Thyroid gland (tissue), 4 donors: Measurements from ENCODE around the gene NLK. TPM values are rescaled to one million over a fixed set of nuclear protein-coding genes. Genes with fewer than 3 reads are reported as not detected.
"Not testable (repeated sequence)": the region's sequence is repeated elsewhere in the genome, so short reads cannot be mapped to it uniquely, and the experiment has no call there.

Experiments
- DNase-seq, 2 donors: peaks; one replicate each; pipeline ENCODE4 v3.0.0-alpha.2; 2019
- H3K27ac ChIP-seq, 3 donors: fragments of 200-600 bp; sonication (generic); 1 replicate in 2 of 3; 2 replicates in 1 of 3; pipeline ENCODE4 v1.5.1; 2016 to 2019; ENCODE audit warnings: mild to moderate bottlenecking in 1 of 3, moderate library complexity in 1 of 3
- H3K27me3 ChIP-seq: fragments of 200-600 bp; sonication (generic); one replicate; pipeline ENCODE4 v1.5.1; 2019
- H3K36me3 ChIP-seq, 2 donors: fragments of 200-600 bp; sonication (generic); one replicate each; pipeline ENCODE4 v1.5.1; 2016 to 2019
- H3K4me1 ChIP-seq, 2 donors: fragments of 200-600 bp; sonication (generic); one replicate each; pipeline ENCODE4 v1.5.1; 2017 to 2019
- H3K4me3 ChIP-seq, 3 donors: fragments of 200-600 bp; sonication (generic); replicated peaks in 1 of 3; 1 replicate in 2 of 3; 2 replicates in 1 of 3; pipeline ENCODE4 v1.5.1; 2016; ENCODE audit warnings: mild to moderate bottlenecking in 1 of 3
- H3K9me3 ChIP-seq: fragments of 200-600 bp; sonication (generic); one replicate; pipeline ENCODE4 v1.5.1; 2017
- POLR2A ChIP-seq, 2 donors: fragments of 450-650 bp; IDR thresholded peaks; one replicate each; pipeline ENCODE4 v1.6.1; 2017; ENCODE audit warnings: antibody characterized with exemption in 2 of 2, mild to moderate bottlenecking in 2 of 2, moderate library complexity in 1 of 2
- WGBS, 2 donors: methylation state at CpG; one replicate each; pipeline ENCODE4 v1.1.5; 2017; 5-methylcytosine and 5-hydroxymethylcytosine counted together
- intact Hi-C: fragments of 100-400 bp; cut with DNase I; formaldehyde crosslinking; loops from one replicate; pipeline ENCODE4 v1.15.1; 2023
- total RNA-seq, 4 donors: library from RNA; depleted of rRNA; stranded (reverse); fragments of >200 nt; gene quantifications; one replicate each; pipeline ENCODE4 v1.2.3, GENCODE V29; 2016
- TF ChIP-seq, protein P1 (sequence below), 6 experiments: fragments of 200-600 bp in 3 of 6; fragments of 450-650 bp in 3 of 6; sonication (generic) in 3 of 6; IDR thresholded peaks; one replicate each; pipeline ENCODE4 v1.5.1; 2016 to 2019; ENCODE audit warnings: antibody characterized with exemption in 6 of 6, mild to moderate bottlenecking in 2 of 6, inconsistent platforms in 1 of 6, moderate library complexity in 1 of 6

Gene NLK
- total RNA-seq, 4 donors from 2014 or later: 37.7 to 54.2 (median 46.0) TPM

DNA sequence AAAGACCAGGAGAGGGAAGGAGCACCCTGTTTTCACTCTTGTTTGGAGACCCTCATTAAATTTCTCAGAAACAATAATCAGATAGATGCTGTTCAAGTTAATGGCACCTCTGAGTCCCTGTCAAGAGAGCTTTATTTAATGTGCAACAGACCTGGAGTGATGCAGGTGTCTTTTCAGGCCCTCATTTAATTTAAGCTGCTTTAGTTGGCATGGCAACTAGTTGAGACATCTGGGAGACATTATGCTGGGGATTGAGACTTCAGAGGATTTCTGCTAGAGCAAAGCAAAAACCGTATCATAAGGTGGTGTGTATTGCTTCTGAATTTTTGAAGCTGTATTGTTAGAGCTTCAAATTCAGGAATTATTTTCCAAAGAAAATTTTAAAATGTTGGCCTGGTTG, 108.5 kb downstream of the NLK start:
- Histone ChIP-seq H3K4me3 (no peak overlapping the region), H3K36me3 (no peaks in the 10 kb centered on the region), H3K9me3 (no peaks in the 10 kb centered on the region), H3K27ac (no peak overlapping the region), H3K4me1 (no peaks in the 10 kb centered on the region), H3K27me3 (no peaks in the 10 kb centered on the region)
- DNase-seq: no peak
- 94 to 97% methylated on average over 1 of the region's 1 CpG for WGBS, 2 donors
- intact Hi-C loops: no loop called here
- TF ChIP-seq POLR2A (IDR thresholded peaks at IDR 0.05): no peak
- TF ChIP-seq, protein P1, sequence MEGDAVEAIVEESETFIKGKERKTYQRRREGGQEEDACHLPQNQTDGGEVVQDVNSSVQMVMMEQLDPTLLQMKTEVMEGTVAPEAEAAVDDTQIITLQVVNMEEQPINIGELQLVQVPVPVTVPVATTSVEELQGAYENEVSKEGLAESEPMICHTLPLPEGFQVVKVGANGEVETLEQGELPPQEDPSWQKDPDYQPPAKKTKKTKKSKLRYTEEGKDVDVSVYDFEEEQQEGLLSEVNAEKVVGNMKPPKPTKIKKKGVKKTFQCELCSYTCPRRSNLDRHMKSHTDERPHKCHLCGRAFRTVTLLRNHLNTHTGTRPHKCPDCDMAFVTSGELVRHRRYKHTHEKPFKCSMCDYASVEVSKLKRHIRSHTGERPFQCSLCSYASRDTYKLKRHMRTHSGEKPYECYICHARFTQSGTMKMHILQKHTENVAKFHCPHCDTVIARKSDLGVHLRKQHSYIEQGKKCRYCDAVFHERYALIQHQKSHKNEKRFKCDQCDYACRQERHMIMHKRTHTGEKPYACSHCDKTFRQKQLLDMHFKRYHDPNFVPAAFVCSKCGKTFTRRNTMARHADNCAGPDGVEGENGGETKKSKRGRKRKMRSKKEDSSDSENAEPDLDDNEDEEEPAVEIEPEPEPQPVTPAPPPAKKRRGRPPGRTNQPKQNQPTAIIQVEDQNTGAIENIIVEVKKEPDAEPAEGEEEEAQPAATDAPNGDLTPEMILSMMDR (IDR thresholded peaks at IDR 0.05): no peak

DNA sequence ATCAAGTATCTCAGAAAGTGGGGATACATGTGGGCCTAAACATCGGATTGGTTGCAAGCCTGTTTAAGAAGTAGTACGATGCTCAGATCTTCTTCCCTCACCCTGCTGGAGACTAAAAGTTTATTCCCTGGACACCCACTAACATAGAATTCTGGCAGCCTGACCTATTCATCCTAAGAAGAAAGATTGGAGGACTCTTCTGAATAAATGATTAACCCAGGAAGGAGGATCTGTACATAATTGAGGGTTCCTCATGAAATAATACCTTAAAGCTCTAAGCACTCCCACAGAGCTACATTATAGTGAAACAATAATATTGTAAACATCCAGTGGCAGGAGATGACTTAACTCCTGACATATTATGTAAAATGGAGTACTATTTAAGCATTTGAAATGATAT, 111.7 kb downstream of the NLK start:
- intact Hi-C loops: no loop called here
- 91 to 94% methylated on average over 2 of the region's 2 CpGs for WGBS, 2 donors
- Histone ChIP-seq H3K4me1 (no peaks in the 10 kb centered on the region), H3K27me3 (no peaks in the 10 kb centered on the region), H3K36me3 (no peaks in the 10 kb centered on the region), H3K4me3 (no peak overlapping the region), H3K27ac (no peak overlapping the region), H3K9me3 (no peaks in the 10 kb centered on the region)
- no peak for DNase-seq
- no peak for TF ChIP-seq POLR2A (IDR thresholded peaks at IDR 0.05)
- TF ChIP-seq, protein P1 (IDR thresholded peaks at IDR 0.05): no peak

DNA sequence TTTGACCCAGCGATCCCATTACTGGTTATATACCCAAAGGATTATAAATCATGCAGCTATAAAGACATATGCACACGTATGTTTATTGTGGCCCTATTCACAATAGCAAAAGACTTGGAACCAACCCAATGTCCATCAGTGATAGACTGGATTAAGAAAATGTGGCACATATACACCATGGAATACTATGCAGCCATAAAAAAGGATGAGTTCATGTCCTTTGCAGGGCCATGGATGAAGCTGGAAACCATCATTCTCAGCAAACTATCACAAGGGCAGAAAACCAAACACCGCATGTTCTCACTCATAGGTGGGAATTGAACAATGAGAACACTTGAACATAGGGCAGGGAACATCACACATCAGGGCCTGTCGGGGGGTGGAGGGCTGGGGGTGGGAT, 112.9 kb downstream of the NLK start:
- 96 to 98% methylated on average over 4 of the region's 4 CpGs for WGBS, 2 donors
- H3K9me3 ChIP-seq, H3K4me1 ChIP-seq, H3K4me3 ChIP-seq, H3K27me3 ChIP-seq, DNase-seq, intact Hi-C loops, H3K36me3 ChIP-seq, H3K27ac ChIP-seq: not testable (repeated sequence)

DNA sequence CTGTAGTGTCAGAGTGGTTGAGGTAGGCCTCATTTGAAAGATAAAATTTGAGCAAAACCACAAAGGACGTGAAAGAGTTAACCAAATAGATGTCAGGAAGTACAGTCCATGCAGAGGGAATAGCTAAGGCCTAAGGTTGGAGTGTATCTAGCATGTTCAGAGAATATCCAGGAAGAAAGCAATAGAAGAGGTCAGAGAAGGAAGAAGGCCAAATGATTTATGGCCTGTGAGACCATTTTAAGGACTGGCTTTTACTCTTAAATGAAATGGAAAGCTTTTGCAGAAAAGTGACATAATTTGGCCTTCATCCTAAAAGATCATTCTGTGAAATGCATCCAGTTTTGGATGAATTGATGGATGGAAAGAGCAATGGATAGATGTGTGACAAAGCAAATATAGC, 116.5 kb downstream of the NLK start:
- TF ChIP-seq POLR2A (IDR thresholded peaks at IDR 0.05): no peak
- TF ChIP-seq, protein P1 (IDR thresholded peaks at IDR 0.05): no peak
- DNase-seq: no peak
- Histone ChIP-seq H3K9me3 (no peaks in the 10 kb centered on the region), H3K36me3 (no peaks in the 10 kb centered on the region), H3K4me3 (no peak overlapping the region), H3K27ac (no peak overlapping the region), H3K27me3 (no peaks in the 10 kb centered on the region), H3K4me1 (no peaks in the 10 kb centered on the region)
- WGBS, 2 donors: 86 to 98% methylated on average over 1 of the region's 1 CpG
- intact Hi-C loops: no loop called here

DNA sequence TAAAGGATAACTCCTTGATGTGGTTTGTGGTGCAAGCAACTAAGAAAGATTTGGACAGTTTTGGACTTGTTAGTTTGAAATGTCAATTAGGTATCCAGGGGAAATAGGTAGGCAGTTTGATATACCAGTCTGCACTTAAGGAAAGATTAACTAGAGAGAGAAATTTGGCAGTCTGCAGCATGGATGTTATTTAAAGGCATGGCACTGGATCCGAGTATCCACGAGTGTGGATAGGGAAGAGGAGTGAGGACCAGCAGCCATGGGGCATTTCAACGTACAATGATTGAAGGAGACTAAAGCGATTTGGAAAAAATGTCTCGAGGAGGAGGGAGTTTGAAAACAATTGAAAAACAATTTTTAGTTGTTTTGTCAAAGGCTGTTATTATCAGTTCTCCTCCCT, 117.4 kb downstream of the NLK start:
- H3K27ac ChIP-seq: no peak overlapping the region
- intact Hi-C loops: no loop called here
- no peaks in the 10 kb centered on the region for H3K27me3 ChIP-seq
- no peak overlapping the region for H3K4me3 ChIP-seq
- 94 to 96% methylated on average over 5 of the region's 5 CpGs for WGBS, 2 donors
- no peaks in the 10 kb centered on the region for H3K4me1 ChIP-seq
- H3K36me3 ChIP-seq: no peaks in the 10 kb centered on the region
- no peak for DNase-seq
- TF ChIP-seq POLR2A (IDR thresholded peaks at IDR 0.05): no peak
- TF ChIP-seq, protein P1 (IDR thresholded peaks at IDR 0.05): no peak
- no peaks in the 10 kb centered on the region for H3K9me3 ChIP-seq

DNA sequence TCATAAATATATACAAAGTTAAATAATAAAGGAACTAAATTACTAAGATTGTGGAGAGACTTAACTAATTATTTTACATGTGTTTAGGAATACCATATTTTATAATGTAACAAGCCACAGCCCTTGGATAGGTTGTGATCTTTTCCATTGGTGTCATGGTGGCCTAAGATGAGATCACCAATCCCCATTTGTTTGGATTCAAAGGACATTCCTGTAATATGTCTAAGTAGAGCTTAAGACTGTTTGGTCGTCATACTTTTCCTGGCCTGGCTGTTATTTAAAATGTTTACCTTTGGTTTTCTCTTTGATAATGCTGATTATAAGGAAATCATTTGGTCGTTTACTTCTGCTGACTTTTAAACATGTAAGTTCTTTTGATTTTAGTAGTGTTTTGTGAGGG, 118.1 kb downstream of the NLK start:
- H3K27me3 ChIP-seq: no peaks in the 10 kb centered on the region
- no peak for DNase-seq
- no peaks in the 10 kb centered on the region for H3K9me3 ChIP-seq
- H3K4me1 ChIP-seq: no peaks in the 10 kb centered on the region
- TF ChIP-seq, protein P1 (IDR thresholded peaks at IDR 0.05): no peak
- TF ChIP-seq POLR2A (IDR thresholded peaks at IDR 0.05): no peak
- intact Hi-C loops: no loop called here
- no peak overlapping the region for H3K27ac ChIP-seq
- H3K4me3 ChIP-seq: no peak overlapping the region
- WGBS, 2 donors: 84 to 85% methylated on average over 2 of the region's 2 CpGs
- H3K36me3 ChIP-seq: no peaks in the 10 kb centered on the region
